SK-N-DZ (cell line): ENCODE measurements around the gene ALX3.

ENCODE experiments used
- DNase-seq: peaks from one replicate; pipeline ENCODE4 v3.0.0-alpha.2; 2015; ENCODE audit warnings: low spot score

The ALX3 gene

GRCh38 chr1:110065841-110066240 lies 4.6 kb downstream of the ALX3 start:
- DNase-seq = no peak

GRCh38 chr1:110064576-110065337 lies 5.7 kb downstream of the ALX3 start:
- DNase-seq = no peak

GRCh38 chr1:110063781-110064180 lies 6.7 kb downstream of the ALX3 start:
- DNase-seq = no peak

- peak; percentile 91 for DNase-seq
Observed at GRCh38 chr1:110062612-110063011, 7.9 kb downstream of the ALX3 start.

GRCh38 chr1:110061341-110061740 lies 9.1 kb downstream of the ALX3 start:
- no peak for DNase-seq

GRCh38 chr1:110060662-110061060 lies 9.8 kb downstream of the ALX3 start:
- no peak for DNase-seq

GRCh38 chr1:110060034-110060661 lies 10.3 kb downstream of the ALX3 start:
- peak; percentile 40 for DNase-seq

- peak; percentile 69 for DNase-seq
Observed at GRCh38 chr1:110059133-110059863, 11.2 kb downstream of the ALX3 start.

- no peak for DNase-seq
Observed at GRCh38 chr1:110058591-110058990, 11.9 kb downstream of the ALX3 start.

- peak; percentile 72 for DNase-seq
Observed at GRCh38 chr1:110057963-110058518, 12.4 kb downstream of the ALX3 start.

- no peak for DNase-seq
Observed at GRCh38 chr1:110056776-110057175, 13.7 kb downstream of the ALX3 start.

- no peak for DNase-seq
Observed at GRCh38 chr1:110056285-110056683, 14.2 kb downstream of the ALX3 start.

- DNase-seq = no peak
Observed at GRCh38 chr1:110055493-110056284, 14.8 kb downstream of the ALX3 start.

- peak; percentile 64 for DNase-seq
Observed at GRCh38 chr1:110053552-110054428, 16.7 kb downstream of the ALX3 start.

- DNase-seq = no peak
Observed at GRCh38 chr1:110051262-110051648, 19.2 kb downstream of the ALX3 start.

- DNase-seq = no peak
Observed at GRCh38 chr1:110050602-110051261, 19.7 kb downstream of the ALX3 start.

GRCh38 chr1:110049801-110050601 lies 20.5 kb downstream of the ALX3 start:
- peak; percentile 81 for DNase-seq

GRCh38 chr1:110048923-110049601 lies 21.4 kb downstream of the ALX3 start:
- DNase-seq = no peak
